ENCODE data around the gene MCL1.
"Not testable (repeated sequence)": the region's sequence is repeated elsewhere in the genome, so short reads cannot be mapped to it uniquely, and the experiment has no call there.

MCL1 gene

GRCh38 chr1:150574260-150575071 lies 4.9 kb downstream of the MCL1 start:
- in situ Hi-C loops (cut with HindIII; ENCODE audit: low sequenced_read_pairs): loop anchor here (5.0 to 10.0 kb wide), 3 partner anchors 53 to 87 kb away; partner anchors contain the start of genes ENSA, FALEC and TARS2

GRCh38 chr1:150573648-150574071 lies 5.8 kb downstream of the MCL1 start:
- in situ Hi-C loops (cut with HindIII; ENCODE audit: low sequenced_read_pairs): loop anchor here (10.0 kb wide), 1 partner anchor 59 kb away; the partner anchor contains the start of gene FALEC

- in situ Hi-C loops (cut with HindIII; ENCODE audit: low sequenced_read_pairs): loop anchor here (10.0 kb wide), 1 partner anchor 58 kb away; the partner anchor contains the start of gene FALEC
Observed at GRCh38 chr1:150572918-150573647, 6.3 kb downstream of the MCL1 start.

GRCh38 chr1:150568594-150568966 lies 10.8 kb downstream of the MCL1 start:
- in situ Hi-C loops (cut with HindIII; ENCODE audit: low sequenced_read_pairs): no loop called here

- in situ Hi-C loops (cut with HindIII; ENCODE audit: low sequenced_read_pairs): no loop called here
Observed at GRCh38 chr1:150567717-150568593, 11.5 kb downstream of the MCL1 start.

GRCh38 chr1:150567341-150567716 lies 12.1 kb downstream of the MCL1 start:
- in situ Hi-C loops (cut with HindIII; ENCODE audit: low sequenced_read_pairs): no loop called here

GRCh38 chr1:150566589-150567340 lies 12.6 kb downstream of the MCL1 start:
- in situ Hi-C loops (cut with HindIII; ENCODE audit: low sequenced_read_pairs): no loop called here

GRCh38 chr1:150565240-150565991 lies 14.0 kb downstream of the MCL1 start:
- in situ Hi-C loops (cut with HindIII; ENCODE audit: low sequenced_read_pairs): not testable (repeated sequence)

GRCh38 chr1:150564051-150564991 lies 15.1 kb downstream of the MCL1 start:
- in situ Hi-C loops (cut with HindIII; ENCODE audit: low sequenced_read_pairs): no loop called here

GRCh38 chr1:150563340-150564038 lies 15.9 kb downstream of the MCL1 start:
- in situ Hi-C loops (cut with HindIII; ENCODE audit: low sequenced_read_pairs): no loop called here

GRCh38 chr1:150562446-150563339 lies 16.7 kb downstream of the MCL1 start:
- in situ Hi-C loops (cut with HindIII; ENCODE audit: low sequenced_read_pairs): no loop called here

- in situ Hi-C loops (cut with HindIII; ENCODE audit: low sequenced_read_pairs): no loop called here
Observed at GRCh38 chr1:150561974-150562445, 17.4 kb downstream of the MCL1 start.

- in situ Hi-C loops (cut with HindIII; ENCODE audit: low sequenced_read_pairs): no loop called here
Observed at GRCh38 chr1:150561254-150561973, 18.0 kb downstream of the MCL1 start.

GRCh38 chr1:150560576-150561253 lies 18.7 kb downstream of the MCL1 start:
- in situ Hi-C loops (cut with HindIII; ENCODE audit: low sequenced_read_pairs): no loop called here

GRCh38 chr1:150560011-150560438 lies 19.4 kb downstream of the MCL1 start:
- in situ Hi-C loops (cut with HindIII; ENCODE audit: low sequenced_read_pairs): no loop called here

GRCh38 chr1:150559656-150560010 lies 19.8 kb downstream of the MCL1 start:
- in situ Hi-C loops (cut with HindIII; ENCODE audit: low sequenced_read_pairs): no loop called here
